Stimulated activated CD8-positive, alpha-beta memory T cell treated with anti-CD3 and anti-CD28 coated beads, Interleukin-12 subunit alpha, Interleukin-12 subunit beta, amount 100 ng/mL, for 4 hours (primary cell): ENCODE data around the gene COL9A3.
"Not testable (repeated sequence)": the region's sequence is repeated elsewhere in the genome, so short reads cannot be mapped to it uniquely, and the experiment has no call there.

Experiments
- DNase-seq: peaks from one replicate; pipeline ENCODE4 v3.0.0-alpha.2; 2020; ENCODE audit warnings: low read depth

COL9A3 gene

GRCh38 chr20:62858058-62858830 lies 41.4 kb downstream of the COL9A3 start:
- DNase-seq, result no peak

DNA sequence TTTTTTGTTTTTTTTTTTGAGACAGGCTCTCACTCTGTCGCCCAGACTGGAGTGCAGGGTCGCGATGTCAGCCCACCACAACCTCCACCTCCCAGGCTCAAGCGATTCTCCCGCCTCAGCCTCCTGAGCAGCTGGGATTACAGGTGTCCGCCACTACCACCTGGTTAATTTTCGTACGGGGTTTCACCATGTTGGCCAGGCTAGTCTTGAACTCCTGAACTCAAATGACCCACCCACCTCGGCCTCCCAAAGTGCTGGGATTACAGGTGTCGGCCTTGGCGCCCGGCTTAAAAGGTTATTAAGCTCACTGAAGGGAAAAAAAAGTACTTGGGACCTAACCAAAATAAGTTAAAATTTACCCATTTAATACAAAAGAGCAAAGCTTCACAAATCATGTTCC lies 42.9 kb downstream of the COL9A3 start:
- no peak for DNase-seq

DNA sequence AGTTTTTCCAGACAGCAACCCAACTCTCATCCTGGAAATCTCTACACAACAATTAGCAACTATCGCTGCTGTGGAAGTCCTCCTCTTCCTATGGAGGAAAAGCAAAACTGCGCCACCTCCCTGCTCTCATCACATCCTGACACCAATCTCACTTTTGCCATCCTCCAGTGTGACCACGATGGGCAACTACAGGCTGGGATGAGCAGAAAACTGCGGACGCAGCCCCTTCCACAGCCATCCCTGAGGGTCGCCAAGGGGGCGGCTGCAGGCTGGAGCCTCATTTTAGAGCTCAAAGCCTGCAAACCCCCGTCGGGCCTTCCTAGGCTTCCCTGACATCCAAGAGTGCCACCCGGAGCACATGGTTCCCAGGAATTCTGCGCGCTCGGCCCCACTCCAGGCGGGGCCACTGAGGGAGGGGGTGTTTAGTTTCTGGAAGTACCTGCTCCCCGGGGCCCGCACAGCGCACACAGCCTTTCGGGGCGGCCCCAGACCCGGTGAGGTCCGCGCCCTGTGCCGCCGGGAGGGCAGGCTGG lies 43.6 kb downstream of the COL9A3 start:
- no peak for DNase-seq

- peak; percentile 12 for DNase-seq
Observed at GRCh38 chr20:62860924-62861691, 44.3 kb downstream of the COL9A3 start.

GRCh38 chr20:62861726-62862336 lies 45.0 kb downstream of the COL9A3 start, which contains the start of gene TCFL5:
TCFL5 (minus strand) TSS chr20:62861822; CDS start chr20:62861670, 152 bp downstream.
- DNase-seq, result peak; percentile 91

GRCh38 chr20:62864207-62864606 lies 47.4 kb downstream of the COL9A3 start:
- no peak for DNase-seq

GRCh38 chr20:62872184-62872847 lies 55.5 kb downstream of the COL9A3 start:
- DNase-seq, result no peak

GRCh38 chr20:62872862-62873261 lies 56.0 kb downstream of the COL9A3 start:
- no peak for DNase-seq

- DNase-seq, result no peak
Observed at GRCh38 chr20:62873280-62873679, 56.4 kb downstream of the COL9A3 start.

DNA sequence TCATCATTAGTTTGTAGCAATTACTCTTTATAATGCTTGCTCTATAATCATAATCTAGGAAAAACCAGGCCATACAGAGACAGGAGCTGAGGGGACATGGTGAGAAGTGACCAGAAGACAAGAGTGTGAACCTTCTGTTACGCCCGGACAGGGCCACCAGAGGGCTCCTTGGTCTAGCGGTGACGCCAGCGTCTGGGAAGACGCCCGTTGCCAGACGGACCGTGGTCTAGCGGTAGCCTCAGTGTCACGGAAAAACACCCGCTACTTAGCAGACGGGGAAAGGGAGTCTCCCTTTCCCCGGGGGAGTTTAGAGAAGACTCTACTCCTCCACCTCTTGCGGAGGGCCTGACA lies 56.8 kb downstream of the COL9A3 start:
- not testable (repeated sequence) for DNase-seq

- no peak for DNase-seq
Observed at GRCh38 chr20:62874964-62875344, 58.1 kb downstream of the COL9A3 start.

GRCh38 chr20:62875419-62876361 lies 58.8 kb downstream of the COL9A3 start:
- no peak for DNase-seq

DNA sequence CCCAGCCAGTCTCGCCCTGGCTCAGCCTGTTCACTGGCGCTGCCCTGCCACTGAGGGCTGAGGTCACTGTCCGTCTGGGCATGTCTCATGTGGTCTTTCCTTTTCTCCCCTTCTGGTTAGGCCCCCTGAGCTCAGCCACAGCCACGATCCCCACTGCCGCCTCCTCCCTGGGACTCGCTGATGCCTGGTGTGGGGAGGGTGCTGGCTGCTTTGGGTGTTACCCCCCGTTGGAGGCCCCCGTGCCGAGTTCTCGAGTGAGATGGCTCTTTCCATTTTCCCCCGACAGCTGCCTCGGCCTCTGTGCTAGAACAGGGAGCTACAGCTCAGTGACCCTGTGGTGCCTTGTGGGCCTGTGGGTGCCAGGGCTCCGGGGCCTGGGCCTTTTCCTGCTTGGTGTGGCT lies 59.7 kb downstream of the COL9A3 start:
- DNase-seq, result no peak

DNA sequence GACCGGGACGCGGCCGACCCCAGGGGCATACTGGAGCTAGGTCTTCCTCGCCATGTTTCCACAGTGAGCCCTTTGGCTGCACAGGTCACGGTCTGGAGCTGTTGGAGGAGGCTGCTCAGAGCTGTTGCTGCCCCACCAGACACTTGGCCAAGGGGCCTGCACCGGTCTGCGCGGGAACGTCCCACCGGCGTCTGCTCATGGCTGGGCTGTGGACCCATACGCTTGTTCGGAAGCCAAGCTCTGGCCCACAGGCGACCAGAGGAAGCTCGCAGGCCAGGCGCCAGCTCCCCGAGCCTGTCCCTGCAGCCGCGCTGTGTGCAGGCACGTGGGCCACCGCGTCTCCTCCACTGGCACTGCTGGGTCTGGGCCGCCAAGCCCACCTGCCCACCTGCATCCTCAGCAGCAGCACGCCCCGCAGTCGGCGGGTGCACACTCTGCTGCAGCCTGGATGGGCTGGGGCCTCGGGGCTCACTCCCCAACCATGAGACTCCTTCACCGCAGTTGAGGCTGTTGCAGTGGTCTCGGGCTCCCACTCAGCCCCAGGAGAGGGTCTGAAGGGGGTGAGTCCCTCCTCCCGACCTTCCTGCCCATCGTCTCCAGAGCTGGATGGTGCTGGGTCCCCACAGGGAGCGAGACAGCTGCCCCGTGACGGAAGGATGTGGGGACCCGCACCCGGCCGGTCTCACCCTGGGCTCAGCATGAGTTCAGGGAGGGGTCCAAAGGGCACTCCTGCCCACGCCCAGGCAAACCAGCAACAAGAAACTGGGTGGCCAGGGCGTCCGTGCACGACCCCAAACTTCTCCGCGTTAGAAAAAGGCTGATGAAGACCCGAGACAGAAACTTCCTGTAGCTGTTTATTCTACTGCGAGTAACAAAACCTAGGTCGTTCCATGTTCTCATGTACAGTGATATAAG lies 60.3 kb downstream of the COL9A3 start:
- no peak for DNase-seq

DNA sequence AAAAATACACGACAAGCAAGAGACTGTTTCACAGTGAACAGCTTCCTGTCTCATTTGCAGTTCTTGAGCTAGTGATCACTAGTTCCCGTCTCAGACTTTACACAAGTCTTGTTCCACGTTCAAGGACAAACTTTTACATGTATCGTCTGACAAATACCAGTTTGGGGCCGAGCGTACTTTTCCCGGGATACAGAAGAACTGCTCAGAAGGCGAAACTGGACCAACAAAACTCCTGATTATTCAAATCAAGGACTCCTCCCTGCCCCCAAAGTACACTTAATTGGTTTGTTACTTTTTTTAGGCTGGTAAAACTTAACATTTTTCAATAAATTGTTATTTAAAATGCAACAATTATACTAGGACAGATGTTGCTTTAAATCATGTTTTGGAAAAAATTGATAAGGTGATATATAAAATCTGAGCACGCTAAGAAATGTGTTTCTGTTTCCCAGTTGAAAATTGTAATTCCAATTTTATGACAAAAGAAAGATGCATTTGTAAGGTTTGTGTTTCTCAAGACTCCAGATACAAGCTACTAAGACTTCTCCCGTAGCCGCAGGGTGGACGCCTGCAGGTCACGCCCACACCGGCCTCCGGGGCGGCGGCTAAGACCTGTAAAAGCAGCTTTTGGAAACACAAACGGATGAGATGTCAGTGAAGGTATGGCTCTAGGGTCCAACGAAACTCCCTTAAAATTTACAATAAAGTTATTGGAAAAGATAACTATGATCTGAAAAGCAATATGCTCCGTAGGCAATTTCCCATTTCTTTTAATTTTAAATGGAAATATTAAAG lies 61.6 kb downstream of the COL9A3 start:
- no peak for DNase-seq

- no peak for DNase-seq
Observed at GRCh38 chr20:62879275-62880146, 62.7 kb downstream of the COL9A3 start.

- no peak for DNase-seq
Observed at GRCh38 chr20:62880147-62880934, 63.5 kb downstream of the COL9A3 start.
